Measurements from ENCODE around the gene NRDC. TPM values are rescaled to one million over a fixed set of nuclear protein-coding genes. Genes with fewer than 3 reads are reported as not detected.

The NRDC gene
- total and polyA plus RNA-seq, 9 of the 15 experiments (the other 6 are each of a cell fraction or from before 2014, with no cell fraction given): 102 to 371 (median 201) TPM

- TF ChIP-seq HMBOX1 (IDR thresholded peaks at IDR 0.05) (peak; percentile 68; the same call in 1 of the 2 replicates), ZNF699 (CRISPR knock-in tag; IDR thresholded peaks at IDR 0.05; ENCODE audit: insufficient replicate concordance) (no peak), THRB (CRISPR knock-in tag; conservative IDR thresholded peaks at IDR 0.05) (0 out of 2 replicates have a peak, but pooled peaks have one; percentile 2), ARID3A (IDR thresholded peaks at IDR 0.05; ENCODE audit: borderline replicate concordance, low read depth, low read length) (no peak), ZNF224 (CRISPR knock-in tag; IDR thresholded peaks at IDR 0.05) (0 out of 2 replicates have a peak, but pooled peaks have one; percentile 45), GTF2E2 (tag; IDR thresholded peaks at IDR 0.05) (no peak), CTBP1 (IDR thresholded peaks at IDR 0.05; ENCODE audit: borderline replicate concordance) (0 out of 2 replicates have a peak, but pooled peaks have one; percentile 4), IRF9 (tag; IDR thresholded peaks at IDR 0.05) (no peak), NR2C1 (IDR thresholded peaks at IDR 0.05) (peak; percentile 14; the same call in 1 of the 2 replicates), NR2C1 (tag; IDR thresholded peaks at IDR 0.05) (no peak), BMI1 (IDR thresholded peaks at IDR 0.05; ENCODE audit: low read length) (no peak)
Measured at GRCh38 chr1:51877434-51878307, 856 bp downstream of the NRDC start (continued).
